HG02970 (cell line): ENCODE data around the gene GPC5.

ENCODE experiments used
- ATAC-seq: cut with Tn5 transposase; IDR thresholded peaks from one replicate; pipeline ENCODE4 v1.9.1; 2021; ENCODE audit warnings: mild to moderate bottlenecking, moderate library complexity, moderate number of reproducible peaks; ENCODE audit not compliant: unreplicated experiment, low FRiP score

The GPC5 gene

DNA sequence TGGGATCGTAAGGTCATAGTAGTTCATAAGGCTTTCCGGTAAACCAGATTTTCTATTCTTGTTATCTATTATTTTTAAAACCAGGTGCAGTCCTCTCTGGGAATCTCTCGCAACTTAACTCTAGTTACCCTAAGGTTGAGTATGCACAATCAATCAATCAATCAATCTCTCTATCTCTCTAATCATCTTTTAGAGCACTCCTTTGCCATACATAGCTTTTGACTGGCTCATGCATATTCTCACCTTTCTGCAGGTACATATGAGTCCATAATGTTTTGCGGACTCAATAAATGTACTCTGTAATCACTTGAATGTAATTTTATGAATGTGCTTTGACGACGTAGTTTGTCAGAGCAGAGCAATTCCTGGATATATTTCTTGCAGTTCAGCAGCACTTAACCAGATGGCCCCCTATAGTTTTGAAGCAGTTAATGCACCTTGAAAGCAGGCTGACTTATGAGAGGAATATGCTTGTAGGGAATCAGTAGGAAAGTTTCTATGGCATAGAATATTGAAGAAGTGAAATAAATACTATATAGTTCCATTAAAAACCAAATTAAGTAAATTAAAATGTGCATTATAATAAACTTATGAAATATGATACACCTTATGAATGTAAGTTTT, 524.7 kb downstream of the GPC5 start:
- ATAC-seq, result no peak

GRCh38 chr13:91930687-91931086, 532.3 kb downstream of the GPC5 start:
- no peak for ATAC-seq

GRCh38 chr13:91934354-91934753, 535.9 kb downstream of the GPC5 start:
- no peak for ATAC-seq

- ATAC-seq, result no peak
These were observed 548.2 kb downstream of the GPC5 start for GRCh38 chr13:91946498-91947070.

DNA sequence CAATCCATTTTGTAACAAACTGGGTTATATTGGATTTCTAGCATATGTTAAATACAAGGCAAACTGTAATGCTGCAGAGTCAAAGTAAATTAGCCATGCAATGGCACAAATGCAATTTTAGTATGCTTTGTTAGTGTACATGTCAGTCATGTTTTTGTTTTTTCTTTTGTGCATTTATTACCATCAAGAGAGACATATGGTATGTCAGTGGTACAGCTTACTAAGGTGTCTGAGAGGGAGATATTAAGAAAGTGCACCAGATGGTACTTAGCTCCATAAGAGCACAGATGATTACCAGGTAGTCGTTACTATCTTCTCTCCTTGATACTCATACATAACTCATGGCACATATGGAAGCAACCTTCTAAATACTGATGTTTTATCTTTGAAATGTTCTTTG, 550.3 kb downstream of the GPC5 start:
- ATAC-seq, result no peak

DNA sequence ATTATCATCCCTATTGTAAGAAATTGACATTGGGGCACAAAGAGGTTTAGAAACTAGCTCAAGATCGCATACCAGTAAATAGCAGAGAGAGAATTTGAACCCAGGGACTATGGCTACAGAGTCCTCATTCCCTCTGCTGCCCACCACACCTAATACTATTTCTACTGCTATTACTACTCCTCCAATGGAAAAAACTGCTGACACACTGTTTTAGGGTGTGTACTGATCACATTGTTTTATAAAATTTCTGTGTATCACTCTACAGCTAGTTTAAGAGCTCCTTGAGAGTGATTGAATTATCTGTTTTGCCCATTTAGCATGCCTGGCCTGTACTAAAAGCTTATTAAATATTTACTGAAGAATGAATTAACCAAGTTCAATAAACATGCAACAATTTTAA, 552.4 kb downstream of the GPC5 start:
- no peak for ATAC-seq

- no peak for ATAC-seq
These were observed 557.3 kb downstream of the GPC5 start for GRCh38 chr13:91955546-91956355.

DNA sequence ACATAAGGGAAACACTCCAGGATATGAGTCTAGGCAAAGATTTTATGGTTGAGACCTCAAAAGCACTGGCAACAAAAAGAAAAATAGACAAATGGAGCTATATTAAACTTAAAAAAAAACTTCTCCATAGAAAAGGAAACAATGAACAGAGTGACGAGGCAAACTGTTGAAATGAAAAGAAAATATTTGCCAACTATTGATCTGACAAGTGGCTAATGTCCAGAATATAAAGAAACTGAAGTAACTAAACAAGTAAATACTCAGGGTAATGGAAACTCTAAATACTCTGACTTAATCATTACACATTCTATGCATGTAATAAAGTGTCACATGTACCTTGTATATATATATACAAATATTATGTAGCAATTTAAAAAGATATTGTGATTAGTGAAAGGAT, 562.5 kb downstream of the GPC5 start:
- ATAC-seq, result no peak

DNA sequence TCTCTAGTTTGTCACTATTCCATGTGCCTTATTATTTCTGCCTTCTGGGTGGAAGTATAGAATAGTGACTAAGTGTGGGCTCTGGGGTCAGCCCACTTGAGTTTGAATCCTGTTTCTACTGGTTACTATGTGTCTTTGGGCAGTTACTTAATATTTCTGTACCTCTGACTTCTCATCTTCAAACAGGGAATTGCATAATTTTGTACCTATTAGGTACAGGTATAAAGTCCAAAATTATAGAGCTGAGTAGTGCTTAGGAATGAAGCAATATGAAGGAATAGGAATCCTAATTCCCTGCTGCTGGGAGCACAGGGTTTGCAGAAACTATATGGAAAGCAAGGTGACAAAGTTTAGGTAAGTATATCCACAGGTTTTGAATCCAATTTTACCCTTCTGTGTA, 564.5 kb downstream of the GPC5 start:
- ATAC-seq, result no peak

DNA sequence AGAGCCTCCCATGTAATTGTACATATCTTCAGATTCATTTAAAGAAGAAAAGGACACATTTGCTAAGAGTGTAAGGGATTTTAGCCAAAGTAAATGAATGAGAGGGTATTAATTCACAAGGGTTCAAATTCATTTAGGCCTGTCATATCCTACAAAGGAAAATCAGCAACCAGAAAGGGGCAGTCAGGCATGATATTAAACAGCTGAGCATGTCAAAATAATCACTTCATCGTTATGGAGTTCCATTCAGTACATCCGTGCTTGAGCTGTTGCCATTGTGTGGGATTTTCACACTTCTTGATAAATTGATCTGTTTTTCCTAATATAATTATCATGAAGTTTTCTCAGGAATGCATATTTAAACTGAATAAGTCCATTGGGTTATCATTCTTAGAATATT, 567.1 kb downstream of the GPC5 start:
- no peak for ATAC-seq

DNA sequence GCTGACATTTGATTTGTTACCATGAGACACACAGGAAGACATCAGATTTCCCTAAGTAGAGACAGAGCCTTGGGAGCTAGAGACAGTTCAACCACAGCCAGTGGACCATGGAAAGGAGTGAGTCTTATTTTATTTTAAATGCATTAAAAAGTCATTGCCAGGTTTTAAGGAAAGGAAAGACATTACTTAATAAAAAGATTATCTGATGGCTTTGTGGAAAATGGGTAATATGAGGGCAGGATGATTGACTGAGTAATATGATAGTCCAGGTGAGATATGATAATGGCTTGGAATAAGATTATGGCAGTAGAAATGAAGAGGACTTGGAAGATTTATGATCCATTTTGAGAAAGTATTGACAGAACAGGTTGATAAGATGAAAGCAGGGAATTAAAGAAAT, 580.1 kb downstream of the GPC5 start:
- no peak for ATAC-seq

- ATAC-seq, result no peak
These were observed 588.5 kb downstream of the GPC5 start for GRCh38 chr13:91986761-91987483.

DNA sequence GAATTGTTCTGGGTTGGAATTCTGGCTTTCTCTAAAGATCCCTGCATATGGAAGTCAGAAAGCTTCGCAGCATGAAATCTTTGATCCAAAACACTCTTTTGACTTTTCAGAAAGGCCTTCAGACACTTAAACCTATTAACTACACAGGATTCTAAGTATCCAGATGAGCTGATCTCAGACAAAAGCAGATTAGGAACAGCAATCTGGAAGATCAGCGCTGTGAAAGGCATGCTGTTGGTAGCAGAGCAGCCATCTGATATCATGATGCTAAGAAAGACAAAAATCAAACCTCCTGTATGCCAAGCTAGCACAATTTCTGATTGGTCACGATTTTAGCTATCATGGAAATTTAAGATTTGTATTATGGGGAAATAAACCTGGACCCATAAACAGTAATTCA, 589.9 kb downstream of the GPC5 start:
- ATAC-seq, result no peak

- no peak for ATAC-seq
These were observed 614.4 kb downstream of the GPC5 start for GRCh38 chr13:92012787-92013186.

- no peak for ATAC-seq
These were observed 619.3 kb downstream of the GPC5 start for GRCh38 chr13:92017737-92018136.

DNA sequence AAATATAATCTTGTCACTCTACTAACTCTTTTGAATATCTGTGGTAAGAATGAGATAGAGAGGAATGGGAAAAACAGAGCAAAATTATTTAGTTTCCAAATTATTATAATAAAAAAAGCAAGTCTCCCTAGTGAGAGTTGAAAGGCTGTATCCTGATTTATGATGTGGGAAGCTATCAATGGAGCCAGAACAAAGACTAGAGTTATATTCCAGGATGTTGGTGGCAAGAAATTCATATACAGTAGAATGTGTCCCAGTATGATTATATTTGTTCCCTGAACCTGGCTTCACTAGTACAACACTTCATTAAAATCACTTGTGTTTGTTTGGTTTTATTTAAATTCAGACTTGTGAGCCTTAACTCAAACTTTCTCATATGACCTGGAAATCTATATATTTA, 630.3 kb downstream of the GPC5 start:
- no peak for ATAC-seq

- ATAC-seq, result no peak
These were observed 631.2 kb downstream of the GPC5 start for GRCh38 chr13:92029641-92030040.

DNA sequence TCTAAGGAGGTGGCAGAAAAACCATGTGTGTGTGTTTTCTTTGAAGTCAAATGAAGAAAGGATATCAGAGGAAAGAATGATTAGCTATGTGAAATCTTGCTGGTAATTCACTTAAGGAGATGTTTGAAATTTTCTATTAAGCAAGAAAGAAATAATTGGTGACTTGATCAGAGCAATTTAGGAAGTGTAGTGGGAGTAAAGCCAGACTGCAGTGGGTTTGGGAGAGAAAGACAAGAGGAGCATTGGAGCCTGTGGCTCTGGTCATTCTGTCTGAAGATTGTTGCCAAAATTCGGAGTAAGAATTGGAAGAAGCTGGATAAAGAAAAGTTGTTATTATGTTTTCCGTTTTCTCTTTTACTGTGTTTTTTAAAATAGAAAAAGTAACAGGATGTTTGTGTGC, 640.5 kb downstream of the GPC5 start:
- ATAC-seq, result no peak

DNA sequence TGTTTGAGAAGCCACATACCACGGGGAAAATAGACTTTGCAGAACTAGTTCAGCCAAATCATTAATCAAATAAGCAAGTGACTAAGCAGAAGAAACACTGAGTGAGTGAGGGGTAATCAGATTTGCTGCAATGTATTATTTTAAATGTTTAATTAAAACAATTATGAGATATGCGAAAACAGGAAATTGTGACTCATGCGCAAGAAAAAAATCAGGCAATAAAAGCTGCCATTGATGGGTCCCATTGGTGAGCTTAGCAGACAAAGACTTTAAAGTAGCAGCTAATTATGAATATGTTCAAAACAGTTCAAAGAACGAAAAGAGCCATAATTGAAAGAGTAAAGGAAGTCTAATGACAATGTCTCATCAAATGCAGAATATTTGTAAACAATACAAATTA, 644.1 kb downstream of the GPC5 start:
- ATAC-seq, result no peak

GRCh38 chr13:92044351-92044750, 645.9 kb downstream of the GPC5 start:
- ATAC-seq, result no peak

DNA sequence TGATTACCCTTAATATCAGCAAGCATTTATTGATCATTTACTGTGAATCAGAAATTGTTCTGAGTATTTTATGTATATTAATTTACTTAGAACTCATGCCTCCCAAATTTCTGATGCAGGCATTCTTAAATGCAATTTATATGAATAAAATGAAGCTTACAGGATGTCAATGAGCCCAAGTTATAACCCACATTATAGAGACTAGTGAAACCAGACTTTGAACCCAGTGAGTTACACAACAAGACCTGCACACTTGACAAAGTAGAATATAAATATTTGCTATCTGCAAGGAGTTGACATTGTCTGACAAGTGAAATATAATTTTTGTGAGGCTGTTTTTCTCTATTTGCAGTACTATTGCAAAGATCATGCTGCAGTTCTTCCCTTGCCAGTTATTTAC, 656.0 kb downstream of the GPC5 start:
- no peak for ATAC-seq
